Calu3 (cell line): Measurements from ENCODE around the gene SRCIN1. TPM values are rescaled to one million over a fixed set of nuclear protein-coding genes. Genes with fewer than 3 reads are reported as not detected.

ENCODE experiments used
- Bru-seq: library from RNA; stranded (reverse); fragments of 400-500 nt; gene quantifications from one replicate; lab custom pipeline; 2021; lab: Mats Ljungman, UMichigan
- BruChase-seq, 2 experiments: library from RNA; stranded (reverse); fragments of 400-500 nt; gene quantifications; one replicate each; lab custom pipeline; 2021; lab: Mats Ljungman, UMichigan
- BruUV-seq: library from RNA; stranded (reverse); fragments of 400-500 nt; replicated peaks from 2 replicates; lab custom pipeline; 2021; lab: Mats Ljungman, UMichigan
- CTCF ChIA-PET: fragments of 300-600 bp; sonication (Branson Sonifier 250); formaldehyde crosslinking; loops from one replicate; lab custom pipeline; 2022; ENCODE audit warnings: antibody characterized with exemption; lab: Charles Lee
- DNase-seq: peaks from one replicate; pipeline ENCODE4 v3.0.0; 2022
- H3K27ac Mint-ChIP-seq: one replicate; pipeline ENCODE4 v1.8.0; 2022; ENCODE audit warnings: mixed read lengths; ENCODE audit not compliant: unreplicated experiment
- H3K27me3 Mint-ChIP-seq: one replicate; pipeline ENCODE4 v1.8.0; 2022; ENCODE audit warnings: mixed read lengths; ENCODE audit not compliant: unreplicated experiment
- H3K36me3 Mint-ChIP-seq: one replicate; pipeline ENCODE4 v1.8.0; 2022; ENCODE audit warnings: mild to moderate bottlenecking, moderate library complexity, mixed read lengths; ENCODE audit not compliant: insufficient read depth, unreplicated experiment
- H3K4me1 Mint-ChIP-seq: one replicate; pipeline ENCODE4 v1.8.0; 2022; ENCODE audit warnings: mild to moderate bottlenecking, low read depth, mixed read lengths; ENCODE audit not compliant: unreplicated experiment
- H3K4me3 Mint-ChIP-seq: one replicate; pipeline ENCODE4 v1.8.0; 2022; ENCODE audit warnings: mild to moderate bottlenecking, low read depth, moderate library complexity, mixed read lengths; ENCODE audit not compliant: unreplicated experiment
- H3K9me3 Mint-ChIP-seq: one replicate; pipeline ENCODE4 v1.8.0; 2022; ENCODE audit warnings: low read depth, mixed read lengths; ENCODE audit not compliant: unreplicated experiment
- intact Hi-C: fragments of 100-400 bp; cut with micrococcal nuclease; formaldehyde crosslinking; loops from one replicate; pipeline ENCODE4 v1.10.0; 2022; ENCODE audit not compliant: unreplicated experiment
- long read RNA-seq: library from polyadenylated mRNA; stranded (forward); transcript quantifications from one replicate; pipeline ENCODE4 v2.0.0, GENCODE V29; 2022
- total RNA-seq: library from RNA; stranded (reverse); gene quantifications from 2 replicates; pipeline ENCODE4 v1.2.3, GENCODE V29; 2022
- TF ChIP-seq, protein P1 (sequence below): fragments of 200-600 bp; IDR thresholded peaks from one replicate; pipeline ENCODE4 v1.8.0; 2022; ENCODE audit warnings: antibody characterized with exemption; ENCODE audit not compliant: unreplicated experiment

The SRCIN1 gene, protein sequence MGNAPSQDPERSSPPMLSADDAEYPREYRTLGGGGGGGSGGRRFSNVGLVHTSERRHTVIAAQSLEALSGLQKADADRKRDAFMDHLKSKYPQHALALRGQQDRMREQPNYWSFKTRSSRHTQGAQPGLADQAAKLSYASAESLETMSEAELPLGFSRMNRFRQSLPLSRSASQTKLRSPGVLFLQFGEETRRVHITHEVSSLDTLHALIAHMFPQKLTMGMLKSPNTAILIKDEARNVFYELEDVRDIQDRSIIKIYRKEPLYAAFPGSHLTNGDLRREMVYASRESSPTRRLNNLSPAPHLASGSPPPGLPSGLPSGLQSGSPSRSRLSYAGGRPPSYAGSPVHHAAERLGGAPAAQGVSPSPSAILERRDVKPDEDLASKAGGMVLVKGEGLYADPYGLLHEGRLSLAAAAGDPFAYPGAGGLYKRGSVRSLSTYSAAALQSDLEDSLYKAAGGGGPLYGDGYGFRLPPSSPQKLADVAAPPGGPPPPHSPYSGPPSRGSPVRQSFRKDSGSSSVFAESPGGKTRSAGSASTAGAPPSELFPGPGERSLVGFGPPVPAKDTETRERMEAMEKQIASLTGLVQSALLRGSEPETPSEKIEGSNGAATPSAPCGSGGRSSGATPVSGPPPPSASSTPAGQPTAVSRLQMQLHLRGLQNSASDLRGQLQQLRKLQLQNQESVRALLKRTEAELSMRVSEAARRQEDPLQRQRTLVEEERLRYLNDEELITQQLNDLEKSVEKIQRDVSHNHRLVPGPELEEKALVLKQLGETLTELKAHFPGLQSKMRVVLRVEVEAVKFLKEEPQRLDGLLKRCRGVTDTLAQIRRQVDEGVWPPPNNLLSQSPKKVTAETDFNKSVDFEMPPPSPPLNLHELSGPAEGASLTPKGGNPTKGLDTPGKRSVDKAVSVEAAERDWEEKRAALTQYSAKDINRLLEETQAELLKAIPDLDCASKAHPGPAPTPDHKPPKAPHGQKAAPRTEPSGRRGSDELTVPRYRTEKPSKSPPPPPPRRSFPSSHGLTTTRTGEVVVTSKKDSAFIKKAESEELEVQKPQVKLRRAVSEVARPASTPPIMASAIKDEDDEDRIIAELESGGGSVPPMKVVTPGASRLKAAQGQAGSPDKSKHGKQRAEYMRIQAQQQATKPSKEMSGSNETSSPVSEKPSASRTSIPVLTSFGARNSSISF
- total RNA-seq (46.6 and 46.7 TPM in 2 replicates), Bru-seq, nascent RNA (percentile 56 among the genes with signal in this experiment), BruChase-seq, experiment 1, labeled RNA remaining after a 6-hour chase (percentile 65 among the genes with signal in this experiment), BruChase-seq, experiment 2, labeled RNA remaining after a 2-hour chase (percentile 64 among the genes with signal in this experiment)
- long read RNA-seq, partial matches to known transcripts: 1 of 22 reads
- long read RNA-seq, other reads (novel, unspliced or antisense): 21 of 22 reads

DNA sequence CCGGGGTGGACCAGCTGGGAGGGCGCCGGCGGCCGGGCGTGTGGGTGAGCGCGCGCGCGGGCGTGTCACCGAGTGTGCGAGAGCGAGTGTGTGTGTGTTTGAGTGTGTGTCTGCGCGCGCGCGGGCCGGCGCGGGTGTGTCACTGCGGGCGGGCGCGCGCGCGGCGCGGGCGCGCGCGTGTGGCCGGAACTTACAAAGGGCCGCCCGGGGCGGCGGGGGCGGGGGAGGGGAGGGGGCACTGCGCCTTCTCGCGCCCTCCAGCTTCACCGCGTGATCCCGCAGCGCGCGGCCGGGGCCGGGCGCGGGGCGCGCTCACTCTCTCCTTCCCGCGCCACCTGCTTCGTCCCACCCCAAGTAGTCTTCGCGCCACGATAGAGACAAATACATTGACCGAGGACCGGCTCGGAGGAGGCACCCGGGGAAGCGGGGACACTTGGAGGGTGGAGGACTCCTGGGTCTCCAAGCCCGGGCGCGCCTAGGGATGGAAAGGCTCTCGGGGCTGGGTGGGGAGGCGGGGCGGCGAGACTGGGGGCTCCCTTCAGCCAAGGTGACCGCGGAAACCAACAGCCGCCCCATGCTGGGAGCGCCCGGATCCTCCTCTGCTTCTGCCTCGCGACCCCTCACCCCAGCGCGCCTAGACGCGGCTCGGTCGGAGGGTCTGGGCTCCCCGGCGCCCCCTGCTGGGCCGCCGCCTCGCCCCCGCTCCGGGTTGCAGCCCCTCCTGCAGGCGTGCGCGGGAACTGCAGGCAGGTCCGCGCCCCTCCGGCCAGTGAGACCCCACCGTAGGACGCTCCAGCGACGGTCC lies at the start of gene SRCIN1:
SRCIN1 (minus strand) TSS at position 112 of the 805 bp plus-strand sequence. CDS start 247 bp downstream, outside the sequence.
- peaks cover 31% of the 10 kb centered on the region for H3K4me1 Mint-ChIP-seq
- H3K27ac Mint-ChIP-seq: peak within 1 kb of the TSS; percentile 48
- BruUV-seq: no TSS peak
- peaks cover 99% of the 10 kb centered on the region for H3K27me3 Mint-ChIP-seq
- DNase-seq: peak; percentile 91
- no peaks in the 10 kb centered on the region for H3K9me3 Mint-ChIP-seq
- TF ChIP-seq, protein P1, sequence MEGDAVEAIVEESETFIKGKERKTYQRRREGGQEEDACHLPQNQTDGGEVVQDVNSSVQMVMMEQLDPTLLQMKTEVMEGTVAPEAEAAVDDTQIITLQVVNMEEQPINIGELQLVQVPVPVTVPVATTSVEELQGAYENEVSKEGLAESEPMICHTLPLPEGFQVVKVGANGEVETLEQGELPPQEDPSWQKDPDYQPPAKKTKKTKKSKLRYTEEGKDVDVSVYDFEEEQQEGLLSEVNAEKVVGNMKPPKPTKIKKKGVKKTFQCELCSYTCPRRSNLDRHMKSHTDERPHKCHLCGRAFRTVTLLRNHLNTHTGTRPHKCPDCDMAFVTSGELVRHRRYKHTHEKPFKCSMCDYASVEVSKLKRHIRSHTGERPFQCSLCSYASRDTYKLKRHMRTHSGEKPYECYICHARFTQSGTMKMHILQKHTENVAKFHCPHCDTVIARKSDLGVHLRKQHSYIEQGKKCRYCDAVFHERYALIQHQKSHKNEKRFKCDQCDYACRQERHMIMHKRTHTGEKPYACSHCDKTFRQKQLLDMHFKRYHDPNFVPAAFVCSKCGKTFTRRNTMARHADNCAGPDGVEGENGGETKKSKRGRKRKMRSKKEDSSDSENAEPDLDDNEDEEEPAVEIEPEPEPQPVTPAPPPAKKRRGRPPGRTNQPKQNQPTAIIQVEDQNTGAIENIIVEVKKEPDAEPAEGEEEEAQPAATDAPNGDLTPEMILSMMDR: peak; percentile 100
- CTCF ChIA-PET: interaction anchor here (0.5 to 7.2 kb wide), 20 partner anchors 8 to 1587 kb away, joined by 3 to 103 read pairs (median 7); no protein-coding TSS in a partner anchor
- intact Hi-C loops: loop anchor here (2.0 kb wide), 1 partner anchor 57 kb away; no protein-coding TSS in a partner anchor
- peak within 1 kb of the TSS; percentile 74 for H3K4me3 Mint-ChIP-seq
- peaks cover 31% of the 10 kb centered on the region for H3K36me3 Mint-ChIP-seq

DNA sequence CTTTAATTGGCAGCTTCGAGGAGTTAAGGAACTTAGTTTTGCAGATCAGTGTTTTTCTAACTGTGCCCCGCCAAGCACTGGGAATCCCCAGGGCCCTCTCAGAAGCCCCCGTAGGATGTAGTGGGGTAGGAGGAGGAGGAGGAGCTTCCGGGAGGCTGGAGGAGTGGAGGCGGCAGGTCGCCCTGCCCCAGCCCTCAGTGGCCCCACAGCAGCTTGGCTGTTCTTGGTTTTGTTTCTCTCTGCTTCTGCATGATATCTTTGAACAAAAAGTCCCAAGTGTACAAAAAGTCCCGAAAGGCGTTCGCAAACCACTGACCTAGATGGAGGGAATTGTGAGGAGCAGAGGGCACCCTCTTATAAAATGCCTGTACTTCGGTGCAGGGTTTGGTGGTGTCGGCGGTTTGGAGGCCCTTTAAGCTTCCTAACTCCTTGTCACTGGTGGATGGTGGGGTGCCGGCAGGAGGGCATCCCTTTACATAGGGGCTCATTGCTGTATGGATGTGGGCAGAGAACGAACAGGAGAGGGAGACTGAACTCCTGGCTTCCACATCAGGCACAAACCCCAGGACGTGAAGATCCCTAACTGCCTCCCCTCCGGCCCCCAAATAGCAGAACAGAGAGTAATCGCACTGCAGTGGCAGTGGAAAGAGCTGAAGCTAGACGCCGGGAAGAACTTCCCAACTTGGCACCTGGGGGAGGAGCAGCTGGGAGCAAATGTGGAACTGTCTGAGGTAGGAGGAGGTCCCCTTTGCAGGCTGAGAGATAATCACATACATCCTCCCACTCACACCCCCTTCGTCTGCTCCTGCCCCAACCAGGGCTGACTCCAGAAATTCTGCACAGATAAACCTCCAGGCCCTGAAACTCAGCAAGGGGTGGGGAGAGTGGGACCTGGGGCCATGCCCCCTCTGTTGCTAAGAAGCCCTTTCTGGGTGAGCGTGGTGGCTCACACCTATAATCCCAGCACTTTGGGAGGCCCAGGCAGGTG lies 49.0 kb upstream of the SRCIN1 start:
- H3K4me1 Mint-ChIP-seq: peaks cover 22% of the 10 kb centered on the region
- TF ChIP-seq, protein P1: no peak
- H3K27me3 Mint-ChIP-seq: peaks cover 68% of the 10 kb centered on the region
- H3K36me3 Mint-ChIP-seq: peaks cover 13% of the 10 kb centered on the region
- no TSS peak for BruUV-seq
- no peaks in the 10 kb centered on the region for H3K9me3 Mint-ChIP-seq
- DNase-seq: no peak
- H3K27ac Mint-ChIP-seq: no peak overlapping the region
- intact Hi-C loops: no loop called here
- no peak overlapping the region for H3K4me3 Mint-ChIP-seq
- CTCF ChIA-PET: interaction anchor here (0.5 to 6.8 kb wide), 6 partner anchors 8 to 303 kb away, joined by 4 to 64 read pairs (median 14); partner anchors contain the start of genes SOCS7 and SRCIN1

DNA sequence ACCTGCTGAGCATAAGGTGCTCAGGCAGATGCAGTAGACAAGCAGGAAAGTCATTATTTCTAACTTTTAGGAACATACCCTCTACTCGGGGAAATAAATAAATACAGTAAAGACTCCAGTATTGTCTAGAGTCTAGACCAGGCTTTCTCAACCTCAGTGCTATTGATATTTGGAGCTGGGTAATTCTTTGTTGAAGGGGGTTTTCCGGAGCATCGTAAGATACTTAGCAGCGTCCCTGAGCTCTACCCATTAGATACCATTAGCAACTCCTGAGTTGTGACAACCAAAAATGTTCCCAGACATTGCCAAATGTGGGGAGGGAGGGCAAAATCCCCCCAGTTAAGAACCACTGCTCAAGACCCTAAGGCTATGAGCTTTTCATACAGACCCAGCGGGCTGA lies 47.9 kb upstream of the SRCIN1 start:
- intact Hi-C loops: no loop called here
- H3K27me3 Mint-ChIP-seq: peaks cover 64% of the 10 kb centered on the region

More for the DNA sequence above, 47.9 kb upstream of the SRCIN1 start:
- no TSS peak for BruUV-seq
- TF ChIP-seq, protein P1: no peak
- Mint-ChIP-seq H3K4me3 (no peak overlapping the region), H3K27ac (no peak overlapping the region), H3K9me3 (no peaks in the 10 kb centered on the region), H3K4me1 (peaks cover 18% of the 10 kb centered on the region), H3K36me3 (peaks cover 13% of the 10 kb centered on the region)
- CTCF ChIA-PET: interaction anchor here (0.6 to 6.8 kb wide), 7 partner anchors 9 to 323 kb away, joined by 3 to 64 read pairs (median 4); partner anchors contain the start of gene SRCIN1
- DNase-seq: no peak
